K562 (cell line): ENCODE data around the gene GMNN. TPM values are rescaled to one million over a fixed set of nuclear protein-coding genes. Genes with fewer than 3 reads are reported as not detected.
A peak's percentile ranks its signal among the peaks of the same experiment; 100 is the strongest.

Source experiments
- BCOR ChIP-seq: fragments of 450-650 bp; IDR thresholded peaks from 2 replicates; pipeline ENCODE4 v1.6.1; 2016
- BRCA1 ChIP-seq, 2 experiments: fragments of 450-650 bp in 1 of 2; sonication (generic) in 1 of 2; formaldehyde crosslinking in 1 of 2; IDR thresholded peaks; 2 replicates each; pipeline versions ENCODE4 v1.5.0 to v1.6.1; 2017 to 2020; ENCODE audit warnings: mild to moderate bottlenecking in 1 of 2, missing genetic modification reagents in 1 of 2
- CBFA2T3 ChIP-seq: fragments of 450-650 bp; IDR thresholded peaks from 2 replicates; pipeline ENCODE4 v1.6.1; 2017
- EGR1 ChIP-seq: fragments of 450-650 bp; conservative IDR thresholded peaks from 2 replicates; pipeline ENCODE4 v1.6.1; 2017; ENCODE audit warnings: mild to moderate bottlenecking
- JUND ChIP-seq, 2 experiments: IDR thresholded peaks; 2 replicates in 1 of 2; 3 replicates in 1 of 2; pipeline ENCODE4 v1.6.1; 2011; ENCODE audit warnings: borderline replicate concordance in 2 of 2, low read depth in 2 of 2, low read length in 2 of 2, improper control_type of control experiment in 1 of 2, missing biosample characterization in 1 of 2, missing genetic modification characterization in 1 of 2, missing genetic modification reagents in 1 of 2
- MEIS2 ChIP-seq: fragments of 450-650 bp; IDR thresholded peaks from 2 replicates; pipeline ENCODE4 v1.6.1; 2014; ENCODE audit warnings: mild to moderate bottlenecking; ENCODE audit not compliant: partially characterized antibody
- POLR2B ChIP-seq: fragments of 450-650 bp; IDR thresholded peaks from 2 replicates; pipeline ENCODE4 v1.6.1; 2018; ENCODE audit warnings: low read depth; ENCODE audit not compliant: partially characterized antibody
- RCOR1 ChIP-seq, 2 experiments: IDR thresholded peaks; 2 replicates each; pipeline ENCODE4 v1.6.1; 2012; ENCODE audit warnings: low read depth in 2 of 2, low read length in 2 of 2, borderline replicate concordance in 1 of 2, improper control_type of control experiment in 1 of 2
- SMAD4 ChIP-seq: fragments of 250-450 bp; sonication (Bioruptor Pico); conservative IDR thresholded peaks from 2 replicates; pipeline ENCODE4 v1.8.0; 2021; ENCODE audit warnings: inconsistent platforms, mild to moderate bottlenecking, moderate library complexity
- SMC3 ChIP-seq: conservative IDR thresholded peaks from 2 replicates; pipeline ENCODE4 v1.6.1; 2011; ENCODE audit warnings: low read depth, low read length, improper control_type of control experiment; ENCODE audit not compliant: insufficient read depth
- SPI1 ChIP-seq: IDR thresholded peaks from 2 replicates; pipeline ENCODE4 v1.6.1; 2011; ENCODE audit warnings: low read depth, low read length, control low read depth, borderline replicate concordance
- TBL1XR1 ChIP-seq, 2 experiments: IDR thresholded peaks; 2 replicates each; pipeline ENCODE4 v1.6.1; 2012; ENCODE audit warnings: improper control_type of control experiment in 2 of 2, low read length in 2 of 2, mild to moderate bottlenecking in 1 of 2
- TEAD1 ChIP-seq, 2 experiments: fragments of 450-650 bp in 1 of 2; sonication (generic) in 1 of 2; formaldehyde crosslinking; IDR thresholded peaks; 2 replicates each; pipeline versions ENCODE4 v1.4.0 to v1.8.0; 2020 to 2022; ENCODE audit warnings: mild to moderate bottlenecking in 2 of 2, missing genetic modification reagents in 1 of 2
- XRCC3 ChIP-seq: fragments of 450-650 bp; IDR thresholded peaks from 2 replicates; pipeline ENCODE4 v1.6.1; 2017; ENCODE audit warnings: mild to moderate bottlenecking, moderate library complexity
- ZFX ChIP-seq: sonication (generic); formaldehyde crosslinking; IDR thresholded peaks from 2 replicates; pipeline ENCODE4 v1.8.0; 2022; ENCODE audit warnings: mild to moderate bottlenecking, missing genetic modification reagents, moderate library complexity
- ZNF695 ChIP-seq: fragments of 450-650 bp; formaldehyde crosslinking; IDR thresholded peaks from 2 replicates; pipeline ENCODE4 v1.4.0; 2020; ENCODE audit warnings: mild to moderate bottlenecking, moderate library complexity
- polyA plus RNA-seq, 8 experiments: library from polyadenylated mRNA; depleted of rRNA in 4 of 8; stranded (reverse) in 5 of 8; unstranded in 3 of 8; fragments of >200 nt; fragmentation: Nextera tagmentation in 2 of 8; fragmentation: Illumina TruSeq in 1 of 8; extraction: Ambion mirVana in 2 of 8; extraction: Trizol in 1 of 8; gene quantifications; 2 replicates each; pipeline versions ENCODE4 v1.2.1 to v1.2.3, GENCODE V29; 2011 to 2014; ENCODE audit warnings: inconsistent platforms in 1 of 8, missing spikeins in 1 of 8
- total RNA-seq, 7 experiments: library from RNA; depleted of rRNA in 6 of 7; stranded (reverse); fragments of >200 nt in 6 of 7; fragmentation: Illumina TruSeq in 2 of 7; extraction: Trizol in 2 of 7; gene quantifications; 2 replicates each; pipeline versions ENCODE4 v1.2.1 to v1.2.3, GENCODE V29; 2011 to 2021; ENCODE audit warnings: low replicate concordance in 1 of 7
- TF ChIP-seq, protein P1 (sequence below): sonication (generic); formaldehyde crosslinking; IDR thresholded peaks from 2 replicates; pipeline ENCODE4 v1.8.0; 2022; ENCODE audit warnings: missing genetic modification reagents, mild to moderate bottlenecking, borderline replicate concordance
- TF ChIP-seq, protein P2 (sequence below): fragments of 450-650 bp; formaldehyde crosslinking; IDR thresholded peaks from 2 replicates; pipeline ENCODE4 v1.4.0; 2020; ENCODE audit warnings: mild to moderate bottlenecking, moderate library complexity
- TF ChIP-seq, protein P3 (sequence below), 2 experiments: fragments of 450-650 bp in 1 of 2; IDR thresholded peaks; 2 replicates each; pipeline ENCODE4 v1.6.1; 2011 to 2017; ENCODE audit warnings: low read depth in 2 of 2, antibody characterized with exemption in 1 of 2, borderline replicate concordance in 1 of 2, low read length in 1 of 2, mild to moderate bottlenecking in 1 of 2, mixed read lengths in 1 of 2; ENCODE audit not compliant: control insufficient read depth in 1 of 2

Gene GMNN
- total and polyA plus RNA-seq, 9 of the 15 experiments (the other 6 are each of a cell fraction or from before 2014, with no cell fraction given), result 144 to 370 (median 210) TPM

DNA sequence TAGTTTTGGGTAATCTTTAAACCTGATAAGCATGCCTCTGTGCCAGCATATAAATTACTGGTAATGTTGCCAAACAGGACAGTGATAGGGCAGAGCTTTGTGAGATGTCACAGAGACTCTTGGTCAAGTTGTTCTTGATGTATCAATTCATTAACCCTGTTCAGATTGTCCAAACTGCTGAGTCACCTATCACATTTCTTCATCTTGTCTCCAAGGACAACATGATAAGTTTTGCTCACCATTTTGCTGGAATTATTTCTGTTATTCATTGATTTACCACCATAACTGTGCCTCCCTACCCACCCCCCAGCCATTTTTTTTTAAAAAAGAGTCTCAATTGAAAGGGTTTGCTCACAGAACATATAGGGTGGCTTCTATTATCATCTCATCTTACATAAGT, 19.5 kb upstream of the GMNN start (continued):
- TF ChIP-seq MEIS2 (no peak), BCOR (no peak), CBFA2T3 (no peak), TBL1XR1 (IDR thresholded peaks at IDR 0.05; ENCODE audit: low read length in 2 of 2) (no peak), RCOR1 (IDR thresholded peaks at IDR 0.05; ENCODE audit: borderline replicate concordance in 1 of 2, low read depth in 2 of 2, low read length in 2 of 2) (0 out of 4 replicates have a peak, but pooled peaks of 1 of the 2 experiments have one; percentile 45), SMC3 (no peak), BRCA1 (IDR thresholded peaks at IDR 0.05) (no peak), BRCA1 (CRISPR knock-in tag; IDR thresholded peaks at IDR 0.05) (no peak), EGR1 (no peak), TEAD1 (CRISPR knock-in tag; IDR thresholded peaks at IDR 0.05) (0 out of 4 replicates have a peak, but pooled peaks of 1 of the 2 experiments have one; percentile 31), JUND (IDR thresholded peaks at IDR 0.05; ENCODE audit: borderline replicate concordance, low read depth, low read length) (peak; percentile 31; the same call in 1 of the 2 replicates), JUND (tag; IDR thresholded peaks at IDR 0.05; ENCODE audit: borderline replicate concordance, low read depth, low read length) (peak; percentile 32; the same call in 1 of the 3 replicates), ZFX (no peak), SPI1 (no peak), ZNF695 (CRISPR knock-in tag) (no peak), SMAD4 (CRISPR knock-in tag) (no peak), POLR2B (no peak), XRCC3 (no peak)
- TF ChIP-seq, protein P1, sequence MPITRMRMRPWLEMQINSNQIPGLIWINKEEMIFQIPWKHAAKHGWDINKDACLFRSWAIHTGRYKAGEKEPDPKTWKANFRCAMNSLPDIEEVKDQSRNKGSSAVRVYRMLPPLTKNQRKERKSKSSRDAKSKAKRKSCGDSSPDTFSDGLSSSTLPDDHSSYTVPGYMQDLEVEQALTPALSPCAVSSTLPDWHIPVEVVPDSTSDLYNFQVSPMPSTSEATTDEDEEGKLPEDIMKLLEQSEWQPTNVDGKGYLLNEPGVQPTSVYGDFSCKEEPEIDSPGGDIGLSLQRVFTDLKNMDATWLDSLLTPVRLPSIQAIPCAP (CRISPR knock-in tag), result no peak
- TF ChIP-seq, protein P2, sequence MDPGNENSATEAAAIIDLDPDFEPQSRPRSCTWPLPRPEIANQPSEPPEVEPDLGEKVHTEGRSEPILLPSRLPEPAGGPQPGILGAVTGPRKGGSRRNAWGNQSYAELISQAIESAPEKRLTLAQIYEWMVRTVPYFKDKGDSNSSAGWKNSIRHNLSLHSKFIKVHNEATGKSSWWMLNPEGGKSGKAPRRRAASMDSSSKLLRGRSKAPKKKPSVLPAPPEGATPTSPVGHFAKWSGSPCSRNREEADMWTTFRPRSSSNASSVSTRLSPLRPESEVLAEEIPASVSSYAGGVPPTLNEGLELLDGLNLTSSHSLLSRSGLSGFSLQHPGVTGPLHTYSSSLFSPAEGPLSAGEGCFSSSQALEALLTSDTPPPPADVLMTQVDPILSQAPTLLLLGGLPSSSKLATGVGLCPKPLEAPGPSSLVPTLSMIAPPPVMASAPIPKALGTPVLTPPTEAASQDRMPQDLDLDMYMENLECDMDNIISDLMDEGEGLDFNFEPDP (CRISPR knock-in tag), result no peak
- TF ChIP-seq, protein P3, sequence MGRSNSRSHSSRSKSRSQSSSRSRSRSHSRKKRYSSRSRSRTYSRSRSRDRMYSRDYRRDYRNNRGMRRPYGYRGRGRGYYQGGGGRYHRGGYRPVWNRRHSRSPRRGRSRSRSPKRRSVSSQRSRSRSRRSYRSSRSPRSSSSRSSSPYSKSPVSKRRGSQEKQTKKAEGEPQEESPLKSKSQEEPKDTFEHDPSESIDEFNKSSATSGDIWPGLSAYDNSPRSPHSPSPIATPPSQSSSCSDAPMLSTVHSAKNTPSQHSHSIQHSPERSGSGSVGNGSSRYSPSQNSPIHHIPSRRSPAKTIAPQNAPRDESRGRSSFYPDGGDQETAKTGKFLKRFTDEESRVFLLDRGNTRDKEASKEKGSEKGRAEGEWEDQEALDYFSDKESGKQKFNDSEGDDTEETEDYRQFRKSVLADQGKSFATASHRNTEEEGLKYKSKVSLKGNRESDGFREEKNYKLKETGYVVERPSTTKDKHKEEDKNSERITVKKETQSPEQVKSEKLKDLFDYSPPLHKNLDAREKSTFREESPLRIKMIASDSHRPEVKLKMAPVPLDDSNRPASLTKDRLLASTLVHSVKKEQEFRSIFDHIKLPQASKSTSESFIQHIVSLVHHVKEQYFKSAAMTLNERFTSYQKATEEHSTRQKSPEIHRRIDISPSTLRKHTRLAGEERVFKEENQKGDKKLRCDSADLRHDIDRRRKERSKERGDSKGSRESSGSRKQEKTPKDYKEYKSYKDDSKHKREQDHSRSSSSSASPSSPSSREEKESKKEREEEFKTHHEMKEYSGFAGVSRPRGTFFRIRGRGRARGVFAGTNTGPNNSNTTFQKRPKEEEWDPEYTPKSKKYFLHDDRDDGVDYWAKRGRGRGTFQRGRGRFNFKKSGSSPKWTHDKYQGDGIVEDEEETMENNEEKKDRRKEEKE (IDR thresholded peaks at IDR 0.05; ENCODE audit: borderline replicate concordance in 1 of 2, control insufficient read depth in 1 of 2, low read depth in 2 of 2, low read length in 1 of 2), result no peak
